PC-9 (cell line): ENCODE results near the gene ROGDI.

Experiments used
- CTCF ChIP-seq: fragments of 200-600 bp; sonication (generic); conservative IDR thresholded peaks from 2 replicates; pipeline ENCODE4 v1.6.1; 2017; ENCODE audit warnings: mixed run types, antibody characterized with exemption, mild to moderate bottlenecking, moderate library complexity
- EZH2 ChIP-seq: fragments of 200-600 bp; sonication (generic); IDR thresholded peaks from 2 replicates; pipeline ENCODE4 v1.8.0; 2017; ENCODE audit warnings: antibody characterized with exemption, low read depth

GRCh38 chr16:4752351-4753100, 49.9 kb downstream of the ROGDI start:
- TF ChIP-seq CTCF (no peak), EZH2 (no peak)
